Neural cell (in vitro differentiated cells): ENCODE results near the gene LNPEP.

ENCODE experiments used
- EZH2 ChIP-seq: fragments of 200-600, 300-800 bp; shearing (Covaris generic), sonication (generic); IDR thresholded peaks from 2 replicates; pipeline ENCODE4 v1.6.1; 2014; ENCODE audit warnings: antibody characterized with exemption, low read length, borderline replicate concordance, mild to moderate bottlenecking; ENCODE audit not compliant: insufficient read depth, poor library complexity, severe bottlenecking
- POLR2AphosphoS5 ChIP-seq: IDR thresholded peaks from 2 replicates; pipeline ENCODE4 v1.6.1; 2012
- RAD21 ChIP-seq: fragments of 450-650 bp; conservative IDR thresholded peaks from 2 replicates; pipeline ENCODE4 v1.6.1; 2014; ENCODE audit warnings: antibody characterized with exemption, mild to moderate bottlenecking, moderate library complexity
- SMC3 ChIP-seq: fragments of 450-650 bp; conservative IDR thresholded peaks from 2 replicates; pipeline ENCODE4 v1.6.1; 2014; ENCODE audit warnings: antibody characterized with exemption, mild to moderate bottlenecking, moderate library complexity; ENCODE audit not compliant: poor library complexity
- TAF1 ChIP-seq: IDR thresholded peaks from 2 replicates; pipeline ENCODE4 v1.6.1; 2012; ENCODE audit warnings: low read depth
- TF ChIP-seq, protein P1 (sequence below): fragments of 450-650 bp; IDR thresholded peaks from 2 replicates; pipeline ENCODE4 v1.5.1; 2014; ENCODE audit warnings: antibody characterized with exemption, mild to moderate bottlenecking, moderate library complexity; ENCODE audit not compliant: poor library complexity, severe bottlenecking
- TF ChIP-seq, protein P2 (sequence below): IDR thresholded peaks from 2 replicates; pipeline ENCODE4 v1.6.1; 2012; ENCODE audit warnings: borderline replicate concordance

DNA sequence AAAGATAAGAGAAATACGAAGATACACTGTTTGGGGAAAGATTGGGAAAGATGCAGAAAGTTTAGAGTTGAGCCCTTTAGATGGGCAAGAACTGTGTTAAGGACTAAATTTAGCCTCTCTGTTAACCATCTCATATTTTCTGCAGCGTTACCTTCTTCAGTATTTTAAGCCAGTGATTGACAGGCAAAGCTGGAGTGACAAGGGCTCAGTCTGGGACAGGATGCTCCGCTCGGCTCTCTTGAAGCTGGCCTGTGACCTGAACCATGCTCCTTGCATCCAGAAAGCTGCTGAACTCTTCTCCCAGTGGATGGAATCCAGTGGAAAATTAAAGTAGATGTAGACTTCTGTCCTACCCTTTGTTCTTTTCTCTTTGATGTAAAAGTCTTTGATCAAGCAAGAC is 26.4 kb upstream of the LNPEP start:
- TF ChIP-seq, protein P1, sequence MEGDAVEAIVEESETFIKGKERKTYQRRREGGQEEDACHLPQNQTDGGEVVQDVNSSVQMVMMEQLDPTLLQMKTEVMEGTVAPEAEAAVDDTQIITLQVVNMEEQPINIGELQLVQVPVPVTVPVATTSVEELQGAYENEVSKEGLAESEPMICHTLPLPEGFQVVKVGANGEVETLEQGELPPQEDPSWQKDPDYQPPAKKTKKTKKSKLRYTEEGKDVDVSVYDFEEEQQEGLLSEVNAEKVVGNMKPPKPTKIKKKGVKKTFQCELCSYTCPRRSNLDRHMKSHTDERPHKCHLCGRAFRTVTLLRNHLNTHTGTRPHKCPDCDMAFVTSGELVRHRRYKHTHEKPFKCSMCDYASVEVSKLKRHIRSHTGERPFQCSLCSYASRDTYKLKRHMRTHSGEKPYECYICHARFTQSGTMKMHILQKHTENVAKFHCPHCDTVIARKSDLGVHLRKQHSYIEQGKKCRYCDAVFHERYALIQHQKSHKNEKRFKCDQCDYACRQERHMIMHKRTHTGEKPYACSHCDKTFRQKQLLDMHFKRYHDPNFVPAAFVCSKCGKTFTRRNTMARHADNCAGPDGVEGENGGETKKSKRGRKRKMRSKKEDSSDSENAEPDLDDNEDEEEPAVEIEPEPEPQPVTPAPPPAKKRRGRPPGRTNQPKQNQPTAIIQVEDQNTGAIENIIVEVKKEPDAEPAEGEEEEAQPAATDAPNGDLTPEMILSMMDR: no peak
- no peak for TF ChIP-seq TAF1
- no peak for TF ChIP-seq RAD21
- TF ChIP-seq, protein P2, sequence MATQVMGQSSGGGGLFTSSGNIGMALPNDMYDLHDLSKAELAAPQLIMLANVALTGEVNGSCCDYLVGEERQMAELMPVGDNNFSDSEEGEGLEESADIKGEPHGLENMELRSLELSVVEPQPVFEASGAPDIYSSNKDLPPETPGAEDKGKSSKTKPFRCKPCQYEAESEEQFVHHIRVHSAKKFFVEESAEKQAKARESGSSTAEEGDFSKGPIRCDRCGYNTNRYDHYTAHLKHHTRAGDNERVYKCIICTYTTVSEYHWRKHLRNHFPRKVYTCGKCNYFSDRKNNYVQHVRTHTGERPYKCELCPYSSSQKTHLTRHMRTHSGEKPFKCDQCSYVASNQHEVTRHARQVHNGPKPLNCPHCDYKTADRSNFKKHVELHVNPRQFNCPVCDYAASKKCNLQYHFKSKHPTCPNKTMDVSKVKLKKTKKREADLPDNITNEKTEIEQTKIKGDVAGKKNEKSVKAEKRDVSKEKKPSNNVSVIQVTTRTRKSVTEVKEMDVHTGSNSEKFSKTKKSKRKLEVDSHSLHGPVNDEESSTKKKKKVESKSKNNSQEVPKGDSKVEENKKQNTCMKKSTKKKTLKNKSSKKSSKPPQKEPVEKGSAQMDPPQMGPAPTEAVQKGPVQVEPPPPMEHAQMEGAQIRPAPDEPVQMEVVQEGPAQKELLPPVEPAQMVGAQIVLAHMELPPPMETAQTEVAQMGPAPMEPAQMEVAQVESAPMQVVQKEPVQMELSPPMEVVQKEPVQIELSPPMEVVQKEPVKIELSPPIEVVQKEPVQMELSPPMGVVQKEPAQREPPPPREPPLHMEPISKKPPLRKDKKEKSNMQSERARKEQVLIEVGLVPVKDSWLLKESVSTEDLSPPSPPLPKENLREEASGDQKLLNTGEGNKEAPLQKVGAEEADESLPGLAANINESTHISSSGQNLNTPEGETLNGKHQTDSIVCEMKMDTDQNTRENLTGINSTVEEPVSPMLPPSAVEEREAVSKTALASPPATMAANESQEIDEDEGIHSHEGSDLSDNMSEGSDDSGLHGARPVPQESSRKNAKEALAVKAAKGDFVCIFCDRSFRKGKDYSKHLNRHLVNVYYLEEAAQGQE: no peak
- TF ChIP-seq POLR2AphosphoS5: no peak
- TF ChIP-seq SMC3: no peak
- TF ChIP-seq EZH2: no peak
